ENCODE data around the gene ULK3.

Gene ULK3

DNA sequence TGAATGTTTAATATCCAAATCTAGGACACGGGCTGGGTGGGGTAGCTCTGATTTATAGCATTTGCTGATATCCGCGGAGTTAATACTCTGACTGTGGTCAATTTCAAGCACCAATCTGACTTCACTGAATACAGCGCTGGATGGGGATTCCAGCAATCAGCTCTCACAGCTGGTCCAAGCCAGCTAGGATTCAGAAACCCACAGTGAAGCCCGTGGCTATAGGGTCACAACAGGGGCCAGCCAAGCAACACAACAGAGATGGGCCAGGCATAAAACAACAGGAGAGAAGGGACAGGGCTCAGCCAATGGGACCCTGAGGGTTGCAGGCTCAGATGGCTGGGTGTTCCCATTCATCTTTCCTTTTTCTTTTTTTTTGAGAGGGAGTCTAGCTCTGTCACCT is 35.7 kb downstream of the ULK3 start:
- H3K9me2 ChIP-seq (replicated peaks; ENCODE audit: insufficient read depth, low read length): no peaks in the 10 kb centered on the region
- H3K4me1 ChIP-seq (ENCODE audit: low read length): no peaks in the 10 kb centered on the region
- H3K27ac ChIP-seq (ENCODE audit: low read length): no peak overlapping the region

DNA sequence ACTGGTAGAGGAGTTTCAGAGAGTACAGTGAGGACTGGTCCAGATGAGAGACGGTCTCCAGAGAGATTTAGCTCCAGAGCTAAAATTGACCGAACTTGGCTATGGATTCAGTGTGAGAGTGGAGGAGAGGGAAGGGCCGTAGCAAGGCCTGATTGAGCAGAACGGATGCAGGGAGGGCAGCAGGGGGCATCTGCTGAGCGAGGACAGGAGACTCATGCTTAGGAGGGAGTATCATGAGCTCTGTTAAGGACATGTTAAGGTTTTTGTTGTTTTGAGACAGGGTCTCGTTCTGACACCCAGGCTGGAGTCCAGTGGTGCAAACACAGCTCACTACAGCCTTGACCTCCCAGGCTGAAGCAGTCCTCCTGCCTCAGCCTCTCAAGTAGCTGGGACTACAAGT is 38.0 kb downstream of the ULK3 start:
- Histone ChIP-seq H3K79me2 (ENCODE audit: low read length) (peaks cover 22% of the 10 kb centered on the region), H3K4me2 (ENCODE audit: low read depth, low read length) (no peak overlapping the region), H3K4me3 (ENCODE audit: low read length) (no peak overlapping the region), H3K9me2 (replicated peaks; ENCODE audit: insufficient read depth, low read length) (no peaks in the 10 kb centered on the region), H3F3A (ENCODE audit: insufficient read depth, low read length) (peaks cover 15% of the 10 kb centered on the region), H2AFZ (ENCODE audit: low read length) (no peak overlapping the region), H3K9ac (ENCODE audit: low read length) (no peak overlapping the region), H3K4me1 (ENCODE audit: low read length) (peaks cover 2% of the 10 kb centered on the region), H3K27me3 (replicated peaks; ENCODE audit: insufficient read depth, low read length) (no peaks in the 10 kb centered on the region), H3K36me3 (replicated peaks; ENCODE audit: insufficient read depth, low read length) (peaks cover 21% of the 10 kb centered on the region), H4K20me1 (ENCODE audit: insufficient read depth, low read length) (peaks cover 6% of the 10 kb centered on the region; the same call in 1 of the 2 replicates), H3K27ac (ENCODE audit: low read length) (no peak overlapping the region), H3K9me3 (replicated peaks; ENCODE audit: insufficient read depth, low read length) (no peaks in the 10 kb centered on the region)
- TF ChIP-seq, protein P1, sequence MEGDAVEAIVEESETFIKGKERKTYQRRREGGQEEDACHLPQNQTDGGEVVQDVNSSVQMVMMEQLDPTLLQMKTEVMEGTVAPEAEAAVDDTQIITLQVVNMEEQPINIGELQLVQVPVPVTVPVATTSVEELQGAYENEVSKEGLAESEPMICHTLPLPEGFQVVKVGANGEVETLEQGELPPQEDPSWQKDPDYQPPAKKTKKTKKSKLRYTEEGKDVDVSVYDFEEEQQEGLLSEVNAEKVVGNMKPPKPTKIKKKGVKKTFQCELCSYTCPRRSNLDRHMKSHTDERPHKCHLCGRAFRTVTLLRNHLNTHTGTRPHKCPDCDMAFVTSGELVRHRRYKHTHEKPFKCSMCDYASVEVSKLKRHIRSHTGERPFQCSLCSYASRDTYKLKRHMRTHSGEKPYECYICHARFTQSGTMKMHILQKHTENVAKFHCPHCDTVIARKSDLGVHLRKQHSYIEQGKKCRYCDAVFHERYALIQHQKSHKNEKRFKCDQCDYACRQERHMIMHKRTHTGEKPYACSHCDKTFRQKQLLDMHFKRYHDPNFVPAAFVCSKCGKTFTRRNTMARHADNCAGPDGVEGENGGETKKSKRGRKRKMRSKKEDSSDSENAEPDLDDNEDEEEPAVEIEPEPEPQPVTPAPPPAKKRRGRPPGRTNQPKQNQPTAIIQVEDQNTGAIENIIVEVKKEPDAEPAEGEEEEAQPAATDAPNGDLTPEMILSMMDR (IDR thresholded peaks at IDR 0.05; ENCODE audit: low read length): no peak
- no peak for DNase-seq

More for the DNA sequence above, 35.7 kb downstream of the ULK3 start:
- Histone ChIP-seq H4K20me1 (ENCODE audit: insufficient read depth, low read length) (0 out of 2 replicates have a peak, but pooled peaks cover 6% of the 10 kb centered on the region), H3K9me3 (replicated peaks; ENCODE audit: insufficient read depth, low read length) (no peaks in the 10 kb centered on the region), H3K27me3 (replicated peaks; ENCODE audit: insufficient read depth, low read length) (no peaks in the 10 kb centered on the region), H3K4me3 (ENCODE audit: low read length) (no peak overlapping the region), H3K36me3 (replicated peaks; ENCODE audit: insufficient read depth, low read length) (peaks cover 3% of the 10 kb centered on the region), H3K4me2 (ENCODE audit: low read depth, low read length) (no peak overlapping the region), H2AFZ (ENCODE audit: low read length) (no peak overlapping the region), H3K79me2 (ENCODE audit: low read length) (peaks cover under 1% of the 10 kb centered on the region; the same call in 1 of the 2 replicates), H3F3A (ENCODE audit: insufficient read depth, low read length) (peaks cover 11% of the 10 kb centered on the region), H3K9ac (ENCODE audit: low read length) (no peak overlapping the region)
- no peak for DNase-seq
- no peak for TF ChIP-seq EZH2phosphoT487 (IDR thresholded peaks at IDR 0.05; ENCODE audit: low read length)
- no peak for TF ChIP-seq EZH2 (optimal IDR thresholded peaks at IDR 0.05; ENCODE audit: low read depth, low read length)
- TF ChIP-seq, protein P1 (IDR thresholded peaks at IDR 0.05; ENCODE audit: low read length): no peak

DNA sequence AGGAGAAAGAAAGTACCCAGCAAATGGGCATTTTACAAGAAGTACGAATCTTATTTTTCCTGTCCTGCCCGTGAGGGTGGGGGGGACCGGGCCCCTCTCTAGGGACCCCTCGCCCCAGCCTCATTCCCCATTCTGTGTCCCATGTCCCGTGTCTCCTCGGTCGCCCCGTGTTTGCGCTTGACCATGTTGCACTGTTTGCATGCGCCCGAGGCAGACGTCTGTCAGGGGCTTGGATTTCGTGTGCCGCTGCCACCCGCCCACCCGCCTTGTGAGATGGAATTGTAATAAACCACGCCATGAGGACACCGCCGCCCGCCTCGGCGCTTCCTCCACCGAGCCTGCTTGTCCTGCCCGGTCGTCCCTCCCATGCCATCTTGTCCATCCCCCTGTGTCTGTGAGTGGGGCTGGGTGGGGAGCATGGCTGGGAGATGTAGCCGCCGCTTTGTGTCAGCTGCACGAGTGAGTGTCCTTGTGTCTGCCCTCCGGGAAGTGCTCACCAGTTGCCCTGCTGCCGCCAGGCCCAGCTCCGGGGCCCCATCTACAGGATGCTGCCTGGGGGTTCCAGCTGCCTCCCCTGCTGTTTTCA is 40.0 kb downstream of the ULK3 start:
- H3F3A ChIP-seq (ENCODE audit: insufficient read depth, low read length): peaks cover 31% of the 10 kb centered on the region
- no peak overlapping the region for H2AFZ ChIP-seq (ENCODE audit: low read length)
- peaks cover 21% of the 10 kb centered on the region for H3K36me3 ChIP-seq (replicated peaks; ENCODE audit: insufficient read depth, low read length)
- peaks cover 15% of the 10 kb centered on the region; the same call in 1 of the 2 replicates for H4K20me1 ChIP-seq (ENCODE audit: insufficient read depth, low read length)
- no peak for TF ChIP-seq EZH2 (optimal IDR thresholded peaks at IDR 0.05; ENCODE audit: low read depth, low read length)
- TF ChIP-seq, protein P1 (IDR thresholded peaks at IDR 0.05; ENCODE audit: low read length): no peak
- TF ChIP-seq EZH2phosphoT487 (IDR thresholded peaks at IDR 0.05; ENCODE audit: low read length): no peak
- no peaks in the 10 kb centered on the region for H3K9me2 ChIP-seq (replicated peaks; ENCODE audit: insufficient read depth, low read length)
- peaks cover 36% of the 10 kb centered on the region for H3K79me2 ChIP-seq (ENCODE audit: low read length)
- no peaks in the 10 kb centered on the region for H3K27me3 ChIP-seq (replicated peaks; ENCODE audit: insufficient read depth, low read length)
- no peak overlapping the region for H3K4me3 ChIP-seq (ENCODE audit: low read length)
- no peak for DNase-seq
- no peak overlapping the region for H3K27ac ChIP-seq (ENCODE audit: low read length)
- no peaks in the 10 kb centered on the region for H3K9me3 ChIP-seq (replicated peaks; ENCODE audit: insufficient read depth, low read length)
- H3K4me2 ChIP-seq (ENCODE audit: low read depth, low read length): no peak overlapping the region
- no peak overlapping the region for H3K9ac ChIP-seq (ENCODE audit: low read length)
- H3K4me1 ChIP-seq (ENCODE audit: low read length): peaks cover 21% of the 10 kb centered on the region

Measured in MM.1S (cell line).